ENCODE data around the gene HSBP1L1.
A peak's percentile ranks its signal among the peaks of the same experiment; 100 is the strongest.

Gene HSBP1L1

DNA sequence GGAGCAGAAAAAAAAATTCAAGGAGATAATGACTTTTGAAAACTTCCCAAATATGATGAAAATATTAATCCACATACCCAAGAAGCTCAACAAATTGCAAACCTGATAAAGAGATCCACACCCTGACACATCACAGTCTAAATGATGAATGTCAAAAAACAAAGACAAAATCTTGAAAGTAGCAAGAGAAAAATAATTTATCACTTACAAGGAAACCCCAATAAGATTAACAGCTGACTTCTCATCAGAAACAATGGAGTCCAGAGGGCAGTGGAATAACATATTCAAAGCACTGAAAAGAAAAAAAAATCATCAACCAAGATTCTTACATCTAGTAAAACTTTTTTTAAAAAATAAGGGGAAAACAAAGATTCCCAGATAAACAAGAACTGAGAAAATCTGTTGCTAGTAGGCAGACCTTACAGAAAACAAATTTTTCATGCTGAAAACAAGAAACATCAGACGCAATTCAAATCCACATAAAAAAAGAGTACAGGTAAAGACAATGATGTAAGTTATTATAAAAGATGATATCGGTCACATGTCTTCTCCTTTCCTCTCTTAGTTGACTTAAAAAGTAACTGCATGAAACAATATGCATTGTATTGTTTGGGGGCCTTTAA is 34.3 kb upstream of the HSBP1L1 start:
- no peak for DNase-seq

DNA sequence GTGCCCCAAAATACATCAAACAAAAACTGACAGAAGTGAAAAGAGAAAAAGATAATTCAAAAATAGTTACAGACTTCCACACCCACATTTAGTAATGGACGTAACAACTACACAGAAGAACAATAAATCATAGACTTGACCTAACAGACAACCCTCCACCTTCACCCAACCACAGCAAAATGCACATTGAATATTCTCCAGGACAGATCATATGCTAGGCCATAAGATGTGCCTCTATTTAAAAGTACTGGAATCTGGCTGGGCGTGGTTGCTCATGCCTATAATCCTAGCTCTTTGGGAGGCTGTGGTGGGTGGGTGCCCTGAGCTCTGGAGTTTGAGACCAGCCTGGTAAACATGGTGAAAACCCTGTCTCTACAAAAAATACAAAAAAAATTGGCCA is 33.0 kb upstream of the HSBP1L1 start:
- DNase-seq: no peak

DNA sequence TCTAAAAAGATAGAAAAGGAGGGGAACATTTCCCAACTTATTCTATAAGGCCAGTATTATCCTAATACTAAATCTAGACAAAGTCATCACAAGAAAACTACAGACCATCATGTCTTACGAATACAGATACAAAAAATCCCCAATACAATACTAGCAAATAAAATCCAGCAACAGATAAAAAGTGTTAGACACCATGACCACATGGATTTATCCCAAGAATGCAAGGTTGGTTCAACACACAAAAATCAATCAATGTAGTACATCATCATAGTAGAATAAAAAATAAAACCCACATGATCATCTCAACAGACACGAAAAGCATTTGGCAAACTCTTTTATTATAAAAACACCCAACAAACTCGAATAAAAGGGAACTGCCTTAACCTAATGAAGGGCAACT is 31.5 kb upstream of the HSBP1L1 start:
- DNase-seq: no peak

DNA sequence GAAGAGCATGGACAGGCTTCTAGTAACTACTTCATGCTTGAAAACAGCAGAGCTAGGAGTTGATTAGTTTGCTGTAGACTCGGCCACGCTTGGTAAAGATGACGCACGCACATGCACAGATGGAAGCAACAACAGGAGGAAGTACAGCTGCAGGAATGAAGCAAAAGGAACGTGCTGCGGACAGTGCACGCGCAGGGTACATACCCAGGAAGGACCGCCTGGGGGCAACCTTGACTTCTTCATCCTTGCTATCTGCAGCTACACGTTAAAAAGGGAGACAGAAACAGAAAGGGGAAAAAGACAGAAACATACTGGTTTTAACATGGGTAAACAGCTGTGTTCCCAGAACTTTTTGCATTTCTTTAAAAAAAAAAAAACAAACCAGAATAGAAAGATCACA is 30.7 kb upstream of the HSBP1L1 start:
- DNase-seq: peak; percentile 78

DNA sequence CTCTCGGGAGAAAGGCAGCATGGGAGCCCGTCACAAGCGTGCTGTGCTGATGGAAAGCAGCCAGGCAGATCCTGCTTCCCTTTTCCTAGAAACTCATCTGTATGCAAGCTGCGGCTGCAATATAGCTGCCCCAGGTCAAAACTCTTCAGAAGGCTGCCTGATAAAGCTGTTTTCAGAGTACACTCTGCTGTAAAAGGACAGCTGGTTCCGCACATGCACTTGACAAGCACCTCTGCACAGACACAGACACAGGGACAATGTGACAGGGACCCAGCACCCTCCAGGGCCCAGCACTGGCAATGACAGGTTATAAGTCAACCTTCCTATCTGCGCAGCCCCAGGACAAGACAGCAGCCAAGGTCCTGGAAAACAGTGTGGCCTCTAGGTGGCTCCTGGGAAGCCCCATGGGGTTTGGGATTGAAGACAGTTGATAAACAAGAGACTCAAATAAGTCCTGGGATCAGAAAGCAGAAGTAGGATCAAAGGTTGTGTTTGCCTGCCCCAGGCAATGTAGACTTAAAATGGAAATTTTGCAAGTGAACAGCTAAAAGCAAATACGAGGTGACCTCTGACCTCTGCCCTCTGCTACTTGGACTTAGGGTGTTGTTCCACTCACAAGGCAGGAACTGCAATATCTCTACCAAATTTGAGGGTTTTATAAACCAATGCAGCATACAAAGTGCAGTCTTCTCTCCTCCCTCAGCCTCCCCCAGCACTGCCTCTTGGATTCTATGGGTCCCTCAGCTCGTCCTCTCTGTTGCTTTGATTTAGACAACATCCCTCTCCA is 29.9 kb upstream of the HSBP1L1 start:
- DNase-seq: no peak

DNA sequence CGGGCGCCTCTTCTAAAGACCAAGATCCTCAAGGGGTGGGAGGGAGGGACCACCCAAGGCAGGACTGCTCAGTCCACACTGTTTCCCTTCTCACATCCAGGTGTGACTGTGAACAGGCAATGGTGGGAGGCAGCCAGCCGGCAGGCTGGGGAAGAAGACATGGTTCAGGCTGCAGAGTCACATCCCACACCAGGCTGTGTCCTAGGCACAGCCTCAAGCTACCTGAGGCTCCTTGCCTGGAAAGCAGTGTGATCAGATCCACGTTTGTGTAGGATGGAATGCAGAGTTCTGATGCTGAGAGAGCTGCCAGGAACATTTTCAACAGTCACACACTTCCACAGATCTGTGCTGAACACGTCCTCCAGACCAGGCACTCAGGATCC is 29.4 kb upstream of the HSBP1L1 start:
- no peak for DNase-seq

DNA sequence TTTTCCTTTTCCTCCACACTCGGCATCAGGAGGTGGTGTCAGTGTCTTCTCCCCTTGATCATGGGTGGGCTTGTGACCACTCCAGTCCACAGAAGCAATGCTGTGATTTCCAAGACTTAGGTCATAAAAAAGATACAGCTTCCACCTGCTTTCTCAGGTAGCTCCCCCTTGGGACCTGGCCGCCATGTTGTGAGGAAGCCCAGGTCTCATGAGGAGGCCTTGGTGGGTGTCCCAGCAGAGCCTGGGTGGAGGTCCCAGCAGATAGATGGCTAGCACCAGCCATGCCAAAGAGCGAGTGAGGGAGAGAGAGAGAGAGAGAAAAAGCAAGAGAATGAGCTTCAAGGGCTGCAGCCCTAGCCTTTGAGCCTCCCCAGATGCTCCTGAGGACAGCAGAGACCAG is 28.9 kb upstream of the HSBP1L1 start:
- no peak for DNase-seq

DNA sequence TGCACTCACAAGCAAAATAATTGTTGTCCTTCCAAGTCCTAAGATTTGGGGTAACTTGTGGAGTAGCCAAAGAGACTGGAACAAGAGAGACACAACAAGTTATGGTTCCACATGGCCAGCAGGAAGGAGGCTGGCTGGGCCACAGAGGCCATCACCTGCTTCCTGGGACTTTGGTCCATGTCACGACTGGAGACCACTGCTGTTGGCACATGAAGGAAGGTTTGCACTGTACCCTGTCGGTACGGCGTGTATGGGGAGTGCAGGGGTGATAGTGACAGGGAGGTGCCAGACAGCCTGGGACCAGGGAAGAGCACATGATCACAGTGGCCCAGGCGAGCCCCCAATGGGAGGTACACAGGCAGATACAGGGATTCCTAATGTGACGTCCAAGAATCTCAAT is 28.5 kb upstream of the HSBP1L1 start:
- no peak for DNase-seq

DNA sequence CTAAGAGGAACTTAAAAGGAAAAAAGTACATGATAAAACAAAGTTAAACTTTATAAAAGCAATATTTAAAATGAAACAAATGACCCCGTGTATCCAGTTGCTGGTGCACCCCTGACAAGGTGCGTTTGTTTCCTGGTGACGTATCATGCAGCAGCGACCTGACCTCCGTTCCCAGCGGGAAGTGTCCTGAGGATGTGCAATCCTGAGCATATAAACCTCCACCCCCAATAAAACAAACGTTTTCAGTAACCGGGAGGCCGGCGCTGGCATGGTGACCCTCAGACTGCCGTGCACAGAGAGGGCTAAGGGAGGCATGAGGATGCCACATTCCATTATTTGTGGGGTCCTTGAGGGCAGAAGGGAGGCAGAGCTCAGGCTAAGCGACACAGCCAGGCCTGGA is 27.8 kb upstream of the HSBP1L1 start:
- DNase-seq: no peak

DNA sequence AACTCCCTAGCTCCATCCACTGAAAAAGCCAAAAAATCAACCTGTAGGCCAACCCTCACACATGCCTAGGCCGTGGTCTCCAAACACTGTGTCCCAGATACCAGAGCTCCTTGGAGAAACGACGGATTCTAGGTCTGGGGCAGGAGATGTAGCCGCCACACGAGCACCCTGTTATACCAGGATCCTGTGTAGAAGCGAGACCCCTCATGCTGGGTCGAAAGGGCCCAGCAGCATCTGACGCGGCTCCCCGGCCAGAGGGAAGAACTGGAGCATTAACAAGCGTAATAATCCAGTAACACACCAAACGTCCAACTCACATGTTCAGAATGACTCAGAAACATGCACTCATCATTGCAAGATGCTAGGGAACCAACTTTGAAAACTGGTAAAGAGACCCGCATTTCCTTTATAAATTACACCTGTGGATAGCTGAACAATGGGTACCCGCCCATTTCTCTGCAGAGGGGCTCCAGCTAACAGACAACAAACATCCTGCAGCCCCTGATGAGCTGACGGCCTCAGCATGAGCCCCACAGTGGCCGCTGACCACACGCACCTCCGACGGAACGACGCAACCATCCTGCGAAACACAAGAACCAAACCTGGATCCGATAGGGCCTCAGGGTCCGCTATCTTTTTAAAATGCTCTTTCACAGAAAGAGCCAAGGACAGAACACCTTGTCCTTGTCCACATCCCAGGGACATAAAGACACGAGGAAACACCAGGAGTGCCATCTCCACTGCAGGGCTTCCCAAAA is 27.2 kb upstream of the HSBP1L1 start:
- no peak for DNase-seq

DNA sequence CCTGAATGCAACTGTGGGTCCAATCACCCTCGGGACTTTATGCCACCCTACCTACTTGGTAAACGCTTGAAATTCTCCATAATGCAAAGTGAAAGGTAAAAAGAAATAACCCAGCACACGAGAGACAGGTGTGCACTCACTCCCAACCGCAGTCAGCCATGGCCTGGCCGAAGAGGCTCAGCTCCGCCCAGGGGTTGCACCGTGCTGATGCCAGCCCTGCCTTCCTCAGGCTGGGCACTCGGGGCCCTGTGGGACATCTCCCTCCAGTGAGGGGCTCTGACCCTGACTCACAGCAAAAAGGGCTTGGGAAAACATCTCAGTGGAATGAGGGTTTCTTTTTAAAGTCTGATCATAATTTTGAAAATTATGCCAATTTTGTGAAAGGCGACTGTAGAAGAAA is 26.2 kb upstream of the HSBP1L1 start:
- DNase-seq: no peak

DNA sequence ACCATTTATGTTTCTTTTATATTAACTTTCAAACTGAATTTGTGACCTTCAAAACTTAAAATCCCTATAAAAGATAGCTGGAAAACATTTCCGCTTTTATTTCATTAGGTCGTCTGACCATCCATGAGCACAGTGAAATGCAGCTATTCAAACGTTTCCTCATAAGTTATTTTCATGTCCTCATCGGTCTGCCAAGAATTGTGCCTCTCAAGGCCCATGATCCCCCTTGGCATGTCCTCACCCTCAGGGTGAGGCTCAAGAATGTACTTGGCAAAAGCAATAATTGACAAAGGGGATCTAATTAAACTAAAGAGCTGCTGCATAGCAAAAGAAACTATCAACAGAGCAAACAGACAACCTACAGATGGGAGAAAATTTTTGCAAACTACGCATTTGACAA is 25.3 kb upstream of the HSBP1L1 start:
- DNase-seq: no peak

DNA sequence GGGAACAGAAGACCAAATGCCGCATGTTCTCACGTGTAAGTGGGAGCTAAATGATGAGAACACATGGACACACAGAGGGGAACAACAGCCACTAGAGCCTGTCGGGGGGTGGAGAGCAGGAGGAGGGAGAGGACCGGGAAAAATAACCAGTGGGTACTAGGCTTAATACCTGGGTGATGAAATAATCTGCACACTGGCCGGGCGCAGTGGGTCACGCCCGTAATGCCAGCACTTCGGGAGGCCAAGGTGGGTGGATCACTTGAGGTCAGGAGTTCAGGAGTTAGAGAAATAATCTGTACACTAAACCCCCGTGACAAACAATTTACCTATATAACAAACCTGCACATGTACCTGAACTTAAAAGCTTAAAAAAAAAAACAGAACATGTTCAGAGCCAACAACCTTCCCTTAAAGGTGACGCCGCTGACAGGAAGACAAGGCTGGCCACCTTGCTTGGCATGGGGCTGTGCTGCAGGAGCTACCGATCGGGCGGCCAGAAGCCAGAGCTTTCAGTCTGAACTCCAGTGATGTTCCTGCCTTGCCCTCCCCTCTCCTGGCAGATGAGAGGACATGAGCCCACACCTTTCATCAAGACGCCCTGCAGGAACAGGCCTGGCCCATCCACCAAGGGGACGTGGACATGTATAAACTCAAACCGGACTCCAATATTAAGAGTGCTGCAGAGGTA is 24.2 kb upstream of the HSBP1L1 start:
- no peak for DNase-seq

DNA sequence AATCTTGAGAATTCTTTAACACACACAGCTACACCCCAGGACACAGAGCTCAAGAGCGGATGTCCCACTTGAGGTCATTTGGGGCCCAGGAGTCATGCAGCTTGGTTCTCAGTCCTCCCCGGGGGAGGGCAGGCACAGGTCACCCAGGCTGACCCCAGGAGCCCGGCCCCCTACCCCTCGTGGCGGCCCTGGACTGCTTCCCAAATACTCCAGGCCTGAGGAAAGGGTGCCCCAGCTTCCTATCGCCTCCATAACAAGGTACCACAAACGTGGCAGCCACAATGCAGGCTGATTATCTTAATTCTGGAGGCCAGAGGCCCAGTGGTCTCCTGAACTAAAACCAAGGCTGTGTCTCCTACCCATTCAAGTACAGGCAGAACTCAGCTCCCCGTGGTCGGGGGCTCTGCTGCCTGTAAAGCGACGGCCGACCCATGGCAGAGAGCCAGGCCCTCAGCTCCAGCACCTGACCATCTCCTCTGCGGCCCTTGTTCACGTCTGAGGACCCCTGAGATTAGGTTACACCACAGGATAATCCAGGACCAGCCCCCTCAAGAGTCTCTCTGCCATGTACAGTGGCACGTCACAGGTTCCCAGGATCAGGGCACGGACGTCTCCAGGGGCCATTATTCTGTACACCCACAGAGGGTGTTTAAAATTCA is 23.5 kb upstream of the HSBP1L1 start:
- no peak for DNase-seq

DNA sequence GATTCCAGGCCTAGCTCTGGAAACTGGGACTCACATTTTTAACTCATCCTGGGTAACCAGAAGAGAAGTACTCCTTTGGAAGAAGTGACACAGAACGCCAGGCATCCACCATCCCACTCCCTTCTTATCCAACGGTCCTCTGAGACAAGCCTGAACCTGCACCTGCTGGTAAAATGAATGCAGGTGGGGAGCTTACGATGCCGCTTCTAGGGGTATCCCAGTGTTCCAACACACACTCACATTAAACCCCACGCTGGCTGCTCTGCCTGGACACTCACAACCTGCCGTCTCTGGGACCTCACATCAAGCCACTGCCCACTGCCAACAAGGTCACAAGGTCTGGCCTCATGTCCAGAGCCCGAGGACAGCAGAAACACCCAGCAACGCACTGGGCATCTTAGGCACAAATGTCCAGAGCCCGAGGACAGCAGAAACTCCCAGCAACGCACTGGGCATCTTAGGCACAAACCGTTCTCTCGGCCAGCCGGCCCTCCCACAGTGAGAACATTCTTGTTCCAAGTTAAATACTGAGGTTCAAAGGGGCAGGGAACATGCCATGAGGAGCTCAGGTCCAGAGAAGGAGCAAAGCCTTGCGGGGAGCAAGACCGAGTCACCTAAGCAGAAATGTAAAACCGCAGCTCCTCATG is 22.8 kb upstream of the HSBP1L1 start:
- DNase-seq: no peak

DNA sequence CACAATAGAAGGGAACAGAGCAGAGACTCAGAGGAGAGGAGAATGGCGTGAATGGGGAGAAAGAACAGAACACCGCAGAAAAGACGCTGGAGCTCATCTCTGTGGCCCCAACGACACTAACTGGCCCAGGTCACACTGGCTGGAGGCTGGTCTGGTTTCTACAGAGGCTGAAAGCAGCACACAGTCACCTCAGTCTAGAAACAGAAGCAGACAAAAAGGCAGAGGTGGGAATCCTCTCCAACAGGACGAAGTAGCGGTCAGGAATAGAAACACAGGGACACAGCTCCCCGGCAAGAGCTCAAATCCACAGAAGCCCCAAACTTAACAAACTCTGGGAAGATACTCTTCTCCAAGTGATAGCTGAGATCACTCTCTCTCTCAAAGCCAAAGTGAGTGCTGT is 22.2 kb upstream of the HSBP1L1 start:
- no peak for DNase-seq

DNA sequence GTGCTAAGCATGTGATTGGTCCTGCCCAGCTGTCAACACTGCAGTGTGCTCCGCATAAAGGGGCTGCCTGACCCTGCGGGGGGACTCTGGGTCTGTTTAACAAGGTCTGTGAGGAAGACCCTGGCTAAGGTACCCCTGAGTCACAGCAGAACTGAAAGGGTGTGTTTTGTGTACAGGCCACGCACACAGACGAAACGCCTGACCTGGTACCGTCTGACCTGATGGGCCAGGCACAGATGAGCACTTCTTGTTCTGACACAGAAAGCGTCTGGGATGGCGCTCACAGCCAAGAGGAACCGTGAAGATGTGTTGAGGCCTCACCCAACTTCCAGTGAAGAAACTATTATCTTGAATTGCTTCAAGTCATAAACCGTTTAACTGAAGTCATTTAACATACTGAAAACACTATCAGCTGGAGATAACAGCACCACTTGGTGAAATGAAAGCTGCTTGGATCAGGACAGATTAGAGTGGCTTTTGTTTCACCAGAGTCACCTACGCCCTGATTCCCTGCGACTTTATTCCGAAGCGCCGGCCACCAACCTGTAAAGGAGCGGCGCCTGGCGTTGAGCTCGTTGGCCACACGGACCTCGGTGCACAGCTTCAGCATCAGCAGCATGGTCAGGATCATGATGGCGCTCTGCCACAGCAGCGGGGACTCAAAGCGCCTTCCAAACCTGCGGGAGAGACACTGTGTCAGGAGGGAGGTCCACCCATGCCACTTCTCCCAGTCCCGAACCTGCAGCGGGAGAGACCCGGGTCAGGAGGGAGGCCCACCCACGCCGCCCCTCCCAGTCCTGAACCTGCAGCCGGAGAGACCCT is 21.4 kb upstream of the HSBP1L1 start:
- no peak for DNase-seq

DNA sequence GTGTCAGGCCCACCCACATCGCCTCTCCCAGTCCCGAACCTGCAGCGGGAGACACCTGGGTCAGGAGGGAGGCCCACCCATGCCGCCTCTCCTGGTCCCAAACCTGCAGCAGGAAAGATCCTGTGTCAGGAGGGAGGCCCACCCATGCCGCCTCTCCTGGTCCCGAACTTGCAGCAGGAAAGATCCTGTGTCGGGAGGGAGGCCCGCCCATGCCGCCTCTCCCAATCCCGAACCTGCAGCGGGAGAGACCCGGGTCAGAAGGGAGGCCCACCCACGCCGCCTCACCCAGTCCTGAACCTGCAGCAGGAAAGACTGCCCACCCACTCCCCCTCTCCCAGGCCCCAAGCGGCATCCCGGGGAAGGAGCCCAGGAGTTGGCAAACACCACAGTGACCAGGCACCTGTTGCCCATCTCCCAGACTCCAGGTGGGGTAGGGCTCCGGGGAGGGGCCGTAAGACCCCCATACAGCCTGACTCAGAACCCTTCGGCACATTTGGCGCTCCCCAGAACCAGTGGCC is 20.8 kb upstream of the HSBP1L1 start:
- DNase-seq: no peak

DNA sequence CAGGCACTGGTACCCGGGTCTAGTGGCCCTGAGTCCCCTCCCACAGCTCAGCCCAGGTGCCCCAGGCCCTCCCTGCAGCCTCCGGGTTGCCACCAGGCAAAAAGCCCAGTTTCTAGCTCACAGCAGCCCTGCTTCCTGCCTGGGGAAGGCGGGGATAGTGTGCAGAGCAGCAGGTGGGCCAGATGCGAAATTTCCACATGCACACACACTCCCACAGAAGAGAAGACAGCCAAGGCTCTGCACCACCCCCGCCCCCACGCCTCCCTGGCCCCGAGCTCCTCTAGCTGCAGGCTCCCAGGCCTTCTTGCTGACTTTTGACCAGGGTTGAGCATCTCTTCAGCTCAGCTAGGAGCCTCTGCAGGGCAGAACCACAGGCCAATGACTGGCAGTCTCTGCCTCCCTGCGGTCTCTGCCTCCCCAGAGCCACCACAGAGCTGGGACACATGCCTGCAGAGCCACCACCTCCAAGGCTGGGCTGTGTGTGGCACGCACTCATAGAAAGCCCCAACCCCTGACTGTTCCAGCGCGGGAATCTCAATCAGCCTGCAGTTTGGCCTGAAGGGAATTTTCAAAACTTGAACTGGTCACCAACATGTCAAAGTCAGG is 20.2 kb upstream of the HSBP1L1 start:
- no peak for DNase-seq

DNA sequence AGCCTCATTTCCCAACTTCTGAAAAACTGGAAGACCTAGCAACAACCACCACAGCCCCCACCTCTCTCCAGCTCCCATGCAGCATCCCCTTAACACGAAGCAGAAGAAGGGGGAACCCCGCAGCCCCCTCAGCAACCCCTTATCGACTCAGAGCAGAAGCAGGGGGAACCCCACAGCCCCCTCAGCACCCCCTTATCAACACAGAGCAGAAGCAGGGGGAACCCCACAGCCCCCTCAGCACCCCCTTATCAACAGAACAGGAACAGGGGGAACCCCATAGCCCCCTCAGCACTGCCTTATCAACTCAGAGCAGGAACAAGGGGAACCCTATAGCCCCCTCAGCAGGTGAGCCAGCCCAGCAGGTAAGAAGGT is 19.7 kb upstream of the HSBP1L1 start:
- DNase-seq: no peak
